ENCODE data around the gene FZD2.

Gene FZD2

DNA sequence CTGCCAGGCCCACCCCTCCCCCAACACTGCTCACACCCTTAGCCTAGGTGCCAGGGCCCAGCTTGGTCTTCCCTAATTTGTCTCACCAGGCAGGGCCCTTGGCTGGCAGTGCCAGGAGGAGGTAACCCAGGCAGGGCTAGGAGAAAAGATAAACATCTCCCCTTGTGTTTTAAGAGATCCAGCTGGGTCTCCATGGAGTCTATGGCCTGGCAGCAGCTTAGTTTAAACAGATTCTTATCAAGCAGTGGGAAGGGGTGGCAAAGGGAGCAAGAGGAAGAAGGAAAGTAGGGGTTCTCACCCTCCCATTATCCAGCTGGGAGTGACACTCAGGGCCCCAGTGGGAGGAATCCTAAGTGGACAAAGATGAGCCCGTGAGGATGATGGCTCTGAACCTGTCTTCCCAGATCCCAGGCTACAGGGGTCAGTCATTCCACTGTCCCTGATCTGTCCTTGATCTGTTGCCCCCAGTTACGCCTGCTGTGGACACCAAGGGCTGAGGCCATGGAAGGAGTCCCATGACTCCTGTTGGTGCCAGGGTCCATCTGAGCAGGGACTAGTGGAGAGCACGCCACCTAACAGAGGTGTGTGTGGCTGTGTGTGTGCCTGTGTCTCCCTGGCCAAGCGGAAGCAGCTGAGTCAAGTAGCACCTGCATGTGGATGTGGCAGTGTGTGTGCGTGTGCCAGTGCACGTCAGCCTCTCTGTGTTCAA is 51.6 kb downstream of the FZD2 start:
- DNase-seq: no peak

DNA sequence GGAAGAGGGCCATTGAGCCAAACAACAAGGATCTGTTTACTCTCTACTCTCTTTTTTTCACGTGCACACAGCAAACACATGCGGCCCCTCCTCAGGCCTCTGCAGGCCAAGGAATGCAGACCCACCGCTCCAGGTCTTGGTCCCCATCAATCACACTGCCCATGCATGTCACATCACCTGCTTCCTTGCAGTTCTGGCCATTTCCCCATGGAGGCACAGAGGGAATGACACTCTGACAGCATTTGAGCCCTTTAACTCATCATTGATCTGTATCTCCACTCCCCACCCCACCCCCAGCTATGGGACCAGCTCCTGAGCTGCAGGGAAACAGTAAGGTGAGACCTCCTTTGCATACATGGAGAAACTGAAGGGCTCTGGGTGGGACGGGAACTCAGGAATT is 53.0 kb downstream of the FZD2 start:
- DNase-seq: no peak

All from activated CD4-positive, alpha-beta T cell treated with anti-CD3 and anti-CD28 coated beads, Interleukin-10, Interleukin-2, amounts not matched to agents 100 ng/mL and 50 ng/mL, durations not matched to agents 16 hours and 8 hours (primary cell).